DMS114 treated with DMSO at 0.1 percent for 48 hours (cell line): ENCODE measurements around the gene AADACL2.
"Not testable (repeated sequence)": the region's sequence is repeated elsewhere in the genome, so short reads cannot be mapped to it uniquely, and the experiment has no call there.

ENCODE experiments used
- DNase-seq: peaks from one replicate; lab custom pipeline; 2025; ENCODE audit not compliant: unreplicated experiment; lab: John Stamatoyannopoulos, UW

Gene AADACL2

DNA sequence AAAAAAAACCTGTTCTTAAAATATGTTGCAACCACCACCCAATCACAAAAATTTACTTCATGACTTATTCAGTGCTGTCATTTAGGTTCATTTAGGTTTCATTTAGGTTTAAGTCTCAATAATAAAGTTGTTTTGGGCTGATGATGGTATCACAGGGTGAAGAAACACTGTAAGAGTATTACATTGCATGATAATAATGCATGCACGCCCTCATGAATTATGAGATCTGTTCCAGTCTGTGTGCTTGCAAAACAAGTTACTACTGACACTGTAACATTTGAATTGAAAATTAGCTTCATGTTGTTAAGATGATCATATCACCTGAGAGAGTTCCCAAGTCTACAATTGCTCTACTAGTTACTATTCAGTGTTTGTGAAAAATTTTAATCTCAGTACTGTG lies at the start of gene AADACL2:
TSS of gene AADACL2 (plus strand) at position 315 of the 400 bp plus-strand sequence. CDS start 109 bp downstream, outside the sequence.
- no peak for DNase-seq

DNA sequence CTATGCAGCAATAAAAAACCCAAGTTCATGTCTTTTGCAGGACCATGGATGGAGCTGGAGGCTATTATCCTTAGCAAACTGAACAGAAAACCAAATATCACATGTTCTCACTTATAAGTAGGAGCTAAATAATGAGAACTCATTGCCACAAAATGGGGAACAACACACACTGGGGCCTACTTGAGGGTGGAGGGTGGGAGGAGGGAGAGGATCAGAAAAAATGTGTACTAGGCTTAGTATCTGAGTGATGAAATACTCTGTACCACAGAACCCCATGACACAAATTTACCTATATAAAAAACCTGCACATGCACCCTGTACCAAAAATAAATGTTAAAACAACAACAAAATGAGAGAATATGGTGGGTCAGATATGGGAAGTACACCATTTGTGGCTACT lies 49.6 kb upstream of the AADACL2 start:
- DNase-seq, result no peak

DNA sequence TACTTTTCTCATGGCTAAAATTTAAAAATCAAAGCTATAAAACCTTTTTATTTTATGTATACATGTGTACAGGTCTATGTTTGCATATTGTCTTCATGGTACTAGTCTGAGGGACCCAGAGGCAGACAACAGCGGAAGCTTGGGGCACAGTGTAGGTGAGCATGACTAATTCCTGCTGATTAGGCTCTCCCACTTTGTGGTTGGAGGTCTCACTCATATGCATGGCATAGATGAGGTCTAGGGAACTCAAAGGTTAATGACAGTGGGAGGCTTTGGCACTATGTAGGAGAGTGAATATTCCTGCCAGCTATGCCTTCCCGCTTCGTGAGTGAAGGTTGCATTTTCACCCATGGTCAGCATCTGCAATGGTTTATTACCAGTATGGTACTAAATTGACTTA lies 47.5 kb upstream of the AADACL2 start:
- no peak for DNase-seq

DNA sequence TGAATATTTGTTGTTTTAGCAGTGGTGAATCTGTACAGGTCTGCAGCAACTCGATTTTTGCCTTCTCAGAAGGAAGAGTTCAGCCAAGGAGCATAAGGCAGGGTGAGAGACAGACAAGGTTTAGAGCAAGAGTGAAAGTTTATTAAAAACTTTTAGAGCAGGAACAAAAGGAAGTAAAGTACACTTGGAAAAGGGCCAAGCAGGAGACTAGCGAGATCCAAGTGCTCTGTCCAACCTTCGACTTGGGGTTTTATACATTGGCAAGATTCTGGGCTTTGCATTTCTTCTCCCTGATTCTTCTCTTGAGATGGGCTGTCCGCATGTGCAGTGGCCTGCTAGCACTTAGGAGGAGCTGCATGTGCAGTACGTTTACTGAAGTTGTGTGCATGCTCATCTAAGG lies 46.7 kb upstream of the AADACL2 start:
- no peak for DNase-seq

DNA sequence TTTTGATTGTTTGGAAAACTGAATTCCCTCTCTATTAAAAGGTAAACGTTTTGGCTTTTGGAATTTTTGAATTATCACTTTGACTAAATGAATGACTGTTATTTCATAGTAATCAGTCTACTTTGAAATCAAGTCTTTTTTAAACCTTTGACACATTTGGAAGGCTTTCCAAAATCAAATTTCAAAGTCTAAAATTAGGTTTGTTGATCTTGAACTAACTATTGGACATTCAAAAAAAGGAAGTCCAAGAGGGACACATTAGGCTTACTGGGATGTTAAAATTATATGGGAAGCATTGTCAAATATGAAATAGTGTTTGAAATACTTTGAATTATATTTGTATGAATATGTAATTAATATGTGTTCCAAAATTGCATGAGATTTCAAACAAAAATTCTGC lies 45.2 kb upstream of the AADACL2 start:
- no peak for DNase-seq

- DNase-seq, result no peak
Observed at GRCh38 chr3:151690645-151691044, 43.1 kb upstream of the AADACL2 start.

- DNase-seq, result no peak
Observed at GRCh38 chr3:151697496-151697895, 36.2 kb upstream of the AADACL2 start.

DNA sequence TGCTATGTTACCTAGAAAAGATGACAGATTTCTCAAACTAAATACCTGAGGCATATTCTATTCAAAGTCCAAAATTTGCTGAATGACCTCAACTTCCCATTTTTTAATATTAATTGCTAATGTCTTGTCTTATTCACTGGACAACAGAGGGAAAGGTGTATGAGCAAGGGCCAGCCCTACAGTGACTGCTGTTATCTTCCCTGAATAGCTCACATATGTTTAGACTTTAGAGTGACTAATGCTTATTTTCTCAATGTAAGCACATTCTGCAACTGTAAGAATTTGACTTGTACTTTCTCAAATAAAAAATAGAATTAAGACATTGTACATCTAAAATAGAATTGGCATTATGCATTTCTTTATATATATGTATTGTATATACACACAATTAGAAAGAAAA lies 26.5 kb upstream of the AADACL2 start:
- DNase-seq, result no peak

- DNase-seq, result no peak
Observed at GRCh38 chr3:151708868-151709267, 24.9 kb upstream of the AADACL2 start.

GRCh38 chr3:151709847-151710246 lies 23.9 kb upstream of the AADACL2 start:
- no peak for DNase-seq

- DNase-seq, result no peak
Observed at GRCh38 chr3:151721294-151721693, 12.4 kb upstream of the AADACL2 start.

- no peak for DNase-seq
Observed at GRCh38 chr3:151722856-151723255, 10.9 kb upstream of the AADACL2 start.

- DNase-seq, result no peak
Observed at GRCh38 chr3:151724576-151725562, 8.9 kb upstream of the AADACL2 start.

DNA sequence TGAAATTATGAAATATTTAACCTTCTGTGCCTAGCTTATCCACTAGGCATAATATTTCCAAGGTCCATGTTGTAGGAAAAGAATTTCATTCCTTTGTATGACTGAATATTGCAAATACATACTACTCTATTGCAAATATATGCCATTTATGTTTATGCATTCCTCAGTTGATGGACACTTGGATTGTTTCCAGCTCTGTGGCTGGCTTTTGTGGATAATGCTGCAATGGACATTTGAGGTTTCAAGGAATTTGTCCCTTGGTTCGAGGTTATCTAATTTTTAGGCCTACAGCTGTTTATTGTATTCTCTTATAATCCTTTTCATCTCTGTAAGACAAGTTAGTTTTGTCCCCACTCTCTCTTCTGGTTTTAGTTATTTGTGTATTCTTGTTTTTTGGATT lies 7.7 kb upstream of the AADACL2 start:
- no peak for DNase-seq

- DNase-seq, result no peak
Observed at GRCh38 chr3:151732861-151733260, 866 bp upstream of the AADACL2 start.

DNA sequence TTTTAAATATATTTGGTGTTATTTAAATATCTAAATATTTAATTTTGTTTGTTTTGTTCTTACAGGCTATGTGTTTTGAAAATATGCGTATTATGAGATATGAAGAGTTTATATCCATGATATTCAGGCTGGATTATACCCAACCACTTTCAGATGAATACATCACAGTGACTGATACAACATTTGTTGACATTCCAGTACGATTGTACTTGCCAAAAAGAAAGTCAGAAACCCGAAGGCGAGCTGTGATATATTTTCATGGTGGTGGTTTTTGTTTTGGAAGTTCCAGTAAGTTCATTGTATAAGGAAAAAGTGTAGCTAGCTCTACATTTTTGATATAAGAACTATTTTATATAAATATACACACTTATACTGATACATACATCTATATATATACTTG lies 6.9 kb downstream of the AADACL2 start:
- DNase-seq, result no peak

DNA sequence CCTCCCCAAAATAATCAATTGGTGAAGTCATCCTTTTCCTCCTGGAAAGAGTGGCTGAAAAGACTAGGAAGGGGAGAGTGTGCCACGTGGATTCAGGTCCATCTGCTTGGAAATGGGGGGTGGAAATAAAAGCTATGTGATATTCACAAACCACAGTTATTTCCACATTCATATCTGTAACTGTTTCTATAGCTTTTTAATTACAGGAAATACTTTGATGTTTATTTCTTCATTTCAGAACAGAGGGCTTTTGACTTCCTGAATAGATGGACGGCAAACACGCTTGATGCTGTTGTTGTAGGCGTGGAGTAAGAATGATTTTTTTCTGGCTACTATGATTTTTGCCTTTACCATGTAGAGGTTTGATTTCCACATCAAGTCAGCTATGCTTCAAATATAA lies 10.1 kb downstream of the AADACL2 start:
- no peak for DNase-seq

DNA sequence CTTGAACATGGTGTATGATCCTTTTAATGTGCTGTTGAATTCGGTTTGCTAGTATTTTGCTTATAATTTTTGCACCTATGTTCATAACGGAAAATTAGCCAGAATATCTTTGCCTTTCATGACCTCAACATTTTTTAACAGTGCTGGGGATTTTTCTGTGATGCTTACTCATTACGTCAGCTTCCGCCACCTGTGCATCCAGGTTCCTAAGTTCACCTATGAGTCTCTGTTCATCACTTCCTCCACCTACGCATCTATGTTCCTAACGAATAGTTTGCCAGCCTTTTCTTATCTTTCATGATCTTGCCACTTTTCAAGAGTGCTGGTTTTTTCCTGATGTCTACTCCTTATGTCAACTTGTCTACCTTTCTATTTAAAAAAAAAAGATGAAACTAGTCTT lies 16.5 kb downstream of the AADACL2 start:
- no peak for DNase-seq

DNA sequence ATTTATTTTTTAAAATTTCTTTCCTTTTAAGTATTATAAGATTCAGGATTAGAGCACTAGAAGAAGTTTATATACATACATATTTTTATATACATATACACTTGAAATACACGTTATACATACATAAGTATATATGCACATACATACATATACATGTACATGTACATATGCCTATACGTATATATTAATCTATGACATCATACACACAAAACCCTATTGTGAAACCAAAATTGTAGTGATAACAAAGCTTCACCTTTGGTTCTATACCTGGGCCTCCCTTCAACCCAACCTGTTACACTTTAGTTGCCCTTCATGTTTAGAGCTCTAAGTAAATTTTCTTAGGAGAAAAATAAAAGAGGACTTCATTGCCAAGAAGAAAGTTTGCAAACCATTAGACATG lies 17.0 kb downstream of the AADACL2 start:
- no peak for DNase-seq

- no peak for DNase-seq
Observed at GRCh38 chr3:151751161-151751560, 17.4 kb downstream of the AADACL2 start.

DNA sequence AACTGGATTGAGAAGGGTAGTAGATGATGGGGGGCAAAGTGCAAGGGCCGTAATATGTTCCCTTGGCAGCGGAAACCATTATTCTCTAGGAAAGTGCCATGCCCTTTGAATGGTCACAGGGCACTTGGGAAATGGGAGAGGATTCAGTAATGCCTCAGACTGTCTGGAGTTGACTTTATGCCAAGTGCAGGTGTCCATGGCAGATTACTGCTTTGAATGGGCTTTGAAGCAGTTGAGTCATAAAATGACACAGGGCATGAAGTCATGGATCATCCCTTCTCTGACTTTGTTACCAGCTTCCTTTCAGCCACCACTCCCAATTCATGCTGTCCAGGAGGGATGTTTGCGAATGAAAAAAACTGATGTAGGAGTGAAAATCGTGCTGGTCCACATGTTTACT lies 20.1 kb downstream of the AADACL2 start:
- DNase-seq, result no peak

DNA sequence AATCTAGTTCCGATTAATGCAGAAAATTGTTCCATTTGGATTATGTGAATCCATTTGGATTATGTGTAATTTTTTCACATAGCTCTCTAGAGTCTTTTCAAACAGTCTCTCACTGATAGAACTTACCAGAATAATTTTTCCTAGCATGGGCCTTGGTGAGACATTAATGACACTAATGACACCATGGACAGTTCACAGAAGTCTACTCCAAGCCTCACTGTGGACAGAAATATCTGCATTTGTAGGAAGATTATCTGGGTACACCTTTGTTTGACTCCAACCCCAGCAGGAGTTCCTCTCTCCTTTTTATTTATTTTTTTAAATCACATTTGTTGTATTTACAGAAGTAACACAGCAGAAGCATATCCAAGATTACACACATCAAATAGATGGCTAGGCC lies 27.9 kb downstream of the AADACL2 start:
- DNase-seq, result no peak

DNA sequence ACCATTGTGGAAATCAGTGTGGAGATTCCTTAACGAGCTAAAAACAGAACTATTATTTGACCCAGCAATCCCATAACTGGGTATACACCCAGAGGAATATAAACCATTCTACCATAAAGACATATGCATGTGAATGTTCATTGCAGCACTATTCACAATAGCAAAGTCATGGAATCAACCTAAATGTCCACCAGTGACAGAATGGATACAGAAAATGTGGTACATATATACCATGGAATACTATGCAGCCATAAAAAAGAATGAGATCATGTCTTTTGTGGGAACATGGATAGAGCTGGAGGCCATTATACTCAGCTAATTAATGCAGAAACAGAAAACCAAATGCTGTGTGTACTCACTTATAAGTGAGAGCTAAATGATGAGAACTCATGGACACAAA lies 31.0 kb downstream of the AADACL2 start:
- not testable (repeated sequence) for DNase-seq
